Ovary (tissue), 3 donors: ENCODE results near the gene C1QL2.

Experiments
- CTCF ChIP-seq, 3 donors: fragments of 450-650 bp in 2 of 3; fragments of 200-600 bp in 1 of 3; IDR thresholded peaks; one replicate each; pipeline versions ENCODE4 v1.5.1 to v1.8.0; 2016 to 2022; ENCODE audit warnings: antibody characterized with exemption in 3 of 3, mild to moderate bottlenecking in 1 of 3
- EP300 ChIP-seq: sonication (generic); formaldehyde crosslinking; IDR thresholded peaks from one replicate; pipeline ENCODE4 v1.6.1; 2017; ENCODE audit warnings: antibody characterized with exemption
- POLR2A ChIP-seq: fragments of 450-650 bp; IDR thresholded peaks from one replicate; pipeline ENCODE4 v1.6.1; 2017; ENCODE audit warnings: antibody characterized with exemption, mild to moderate bottlenecking, moderate library complexity
- donor health status: DM: no; HTN: no; CAD: no.

DNA sequence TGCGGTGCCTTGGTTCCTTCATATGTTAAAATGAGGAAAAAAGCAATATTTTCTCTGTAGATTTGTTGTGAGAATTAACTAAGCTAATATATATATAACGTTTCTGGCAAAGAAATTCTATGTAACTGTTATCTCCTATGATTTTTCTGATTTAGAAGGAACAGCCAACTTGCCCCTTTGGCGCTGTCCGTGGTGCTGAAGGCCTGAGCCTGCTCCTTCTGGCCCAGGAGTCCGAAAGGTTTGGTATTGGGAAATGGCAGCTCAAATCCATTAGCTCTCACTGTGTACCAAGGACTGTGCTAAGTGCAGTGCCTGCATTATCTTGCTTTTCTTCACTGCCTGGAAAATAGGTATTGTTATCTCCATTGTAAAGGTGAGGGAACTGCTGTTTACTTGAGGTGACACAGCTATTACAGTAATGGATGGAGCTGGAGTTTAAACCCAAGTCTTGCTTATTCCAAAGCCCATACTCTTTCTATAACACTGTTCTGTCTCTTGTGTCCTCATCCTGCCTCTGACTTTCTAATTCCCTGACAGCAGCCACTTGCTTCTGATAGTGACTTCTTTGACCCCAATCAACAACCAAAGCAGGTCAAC, 52.2 kb downstream of the C1QL2 start:
- TF ChIP-seq POLR2A (no peak), CTCF (IDR thresholded peaks at IDR 0.05) (no peak), EP300 (no peak)
